Measurements from ENCODE around the gene ESYT1.

ESYT1 gene

GRCh38 chr12:56086096-56086495 lies 42.0 kb upstream of the ESYT1 start:
- Histone ChIP-seq H3K4me3 (ENCODE audit: low read depth in 1 of 2, low read length in 2 of 2) (no peak overlapping the region), H3K4me1 (ENCODE audit: insufficient read depth, low read length) (no peaks in the 10 kb centered on the region), H3K36me3 (ENCODE audit: insufficient read depth, low read length) (no peaks in the 10 kb centered on the region), H2AFZ (ENCODE audit: low read depth, low read length) (no peak overlapping the region), H3K9ac (ENCODE audit: low read depth, low read length) (no peak overlapping the region), H3K4me2 (ENCODE audit: insufficient read depth, low read length) (no peak overlapping the region), H3K27ac (ENCODE audit: low read length) (no peak overlapping the region), H3K79me2 (ENCODE audit: insufficient read depth, low read length) (no peaks in the 10 kb centered on the region), H4K20me1 (ENCODE audit: insufficient read depth, low read length) (no peaks in the 10 kb centered on the region), H3K9me3 (ENCODE audit: insufficient read depth, low read length, severe bottlenecking) (no peaks in the 10 kb centered on the region), H3K27me3 (ENCODE audit: insufficient read depth, low read length, poor library complexity) (peaks cover 25% of the 10 kb centered on the region)
- ATAC-seq (ENCODE audit: insufficient read depth, low read depth) = no peak
- no peak for DNase-seq
- TF ChIP-seq CTCF (IDR thresholded peaks at IDR 0.05; ENCODE audit: borderline replicate concordance, extremely low read depth, low read length, poor library complexity, severe bottlenecking) (no peak), EZH2 (IDR thresholded peaks at IDR 0.05; ENCODE audit: borderline replicate concordance, low read depth, low read length, severe bottlenecking) (no peak)

GRCh38 chr12:56086608-56087007 lies 41.5 kb upstream of the ESYT1 start:
- TF ChIP-seq CTCF (IDR thresholded peaks at IDR 0.05; ENCODE audit: borderline replicate concordance, extremely low read depth, low read length, poor library complexity, severe bottlenecking) (no peak), EZH2 (IDR thresholded peaks at IDR 0.05; ENCODE audit: borderline replicate concordance, low read depth, low read length, severe bottlenecking) (no peak)
- Histone ChIP-seq H3K27ac (ENCODE audit: low read length) (no peak overlapping the region), H2AFZ (ENCODE audit: low read depth, low read length) (no peak overlapping the region), H3K9me3 (ENCODE audit: insufficient read depth, low read length, severe bottlenecking) (no peaks in the 10 kb centered on the region), H3K27me3 (ENCODE audit: insufficient read depth, low read length, poor library complexity) (peaks cover 20% of the 10 kb centered on the region), H3K4me3 (ENCODE audit: low read depth in 1 of 2, low read length in 2 of 2) (no peak overlapping the region), H3K4me1 (ENCODE audit: insufficient read depth, low read length) (no peaks in the 10 kb centered on the region), H3K9ac (ENCODE audit: low read depth, low read length) (no peak overlapping the region), H3K4me2 (ENCODE audit: insufficient read depth, low read length) (no peak overlapping the region), H4K20me1 (ENCODE audit: insufficient read depth, low read length) (no peaks in the 10 kb centered on the region), H3K79me2 (ENCODE audit: insufficient read depth, low read length) (no peaks in the 10 kb centered on the region), H3K36me3 (ENCODE audit: insufficient read depth, low read length) (no peaks in the 10 kb centered on the region)
- no peak for DNase-seq
- ATAC-seq (ENCODE audit: insufficient read depth, low read depth) = no peak

- DNase-seq (no peak), ATAC-seq (ENCODE audit: insufficient read depth, low read depth) (no peak)
- no peak overlapping the region for H3K27ac ChIP-seq (ENCODE audit: low read length)
- no peaks in the 10 kb centered on the region for H3K4me1 ChIP-seq (ENCODE audit: insufficient read depth, low read length)
- H4K20me1 ChIP-seq (ENCODE audit: insufficient read depth, low read length) = no peaks in the 10 kb centered on the region
- H3K9me3 ChIP-seq (ENCODE audit: insufficient read depth, low read length, severe bottlenecking) = no peaks in the 10 kb centered on the region
- no peak overlapping the region for H3K4me2 ChIP-seq (ENCODE audit: insufficient read depth, low read length)
- H3K9ac ChIP-seq (ENCODE audit: low read depth, low read length) = no peak overlapping the region
- TF ChIP-seq EZH2 (IDR thresholded peaks at IDR 0.05; ENCODE audit: borderline replicate concordance, low read depth, low read length, severe bottlenecking) = no peak
- TF ChIP-seq CTCF (IDR thresholded peaks at IDR 0.05; ENCODE audit: borderline replicate concordance, extremely low read depth, low read length, poor library complexity, severe bottlenecking) = no peak
- no peaks in the 10 kb centered on the region for H3K36me3 ChIP-seq (ENCODE audit: insufficient read depth, low read length)
- peaks cover 15% of the 10 kb centered on the region for H3K27me3 ChIP-seq (ENCODE audit: insufficient read depth, low read length, poor library complexity)
- H2AFZ ChIP-seq (ENCODE audit: low read depth, low read length) = no peak overlapping the region
- H3K4me3 ChIP-seq (ENCODE audit: low read depth in 1 of 2, low read length in 2 of 2) = no peak overlapping the region
- H3K79me2 ChIP-seq (ENCODE audit: insufficient read depth, low read length) = no peaks in the 10 kb centered on the region
Measured at GRCh38 chr12:56087220-56087619, 40.8 kb upstream of the ESYT1 start.

- no peak for TF ChIP-seq CTCF (IDR thresholded peaks at IDR 0.05; ENCODE audit: borderline replicate concordance, extremely low read depth, low read length, poor library complexity, severe bottlenecking)
- no peak for TF ChIP-seq EZH2 (IDR thresholded peaks at IDR 0.05; ENCODE audit: borderline replicate concordance, low read depth, low read length, severe bottlenecking)
- peaks cover 10% of the 10 kb centered on the region for H3K4me1 ChIP-seq (ENCODE audit: insufficient read depth, low read length)
- H3K36me3 ChIP-seq (ENCODE audit: insufficient read depth, low read length) = no peaks in the 10 kb centered on the region
- H3K4me3 ChIP-seq (ENCODE audit: low read depth in 1 of 2, low read length in 2 of 2) = no peak overlapping the region
- ATAC-seq (ENCODE audit: insufficient read depth, low read depth) (no peak), DNase-seq (no peak)
- H3K79me2 ChIP-seq (ENCODE audit: insufficient read depth, low read length) = no peaks in the 10 kb centered on the region
- H3K4me2 ChIP-seq (ENCODE audit: insufficient read depth, low read length) = no peak overlapping the region
- H3K9ac ChIP-seq (ENCODE audit: low read depth, low read length) = no peak overlapping the region
- no peaks in the 10 kb centered on the region for H3K9me3 ChIP-seq (ENCODE audit: insufficient read depth, low read length, severe bottlenecking)
- H4K20me1 ChIP-seq (ENCODE audit: insufficient read depth, low read length) = no peaks in the 10 kb centered on the region
- H2AFZ ChIP-seq (ENCODE audit: low read depth, low read length) = no peak overlapping the region
- no peak overlapping the region for H3K27ac ChIP-seq (ENCODE audit: low read length)
- peaks cover 5% of the 10 kb centered on the region for H3K27me3 ChIP-seq (ENCODE audit: insufficient read depth, low read length, poor library complexity)
Measured at GRCh38 chr12:56097738-56098137, 30.3 kb upstream of the ESYT1 start.

Data from DND-41 (cell line).